ENCODE measurements around the gene TPCN1.

TPCN1 gene

GRCh38 chr12:113242026-113242418 is 20.8 kb downstream of the TPCN1 start:
- no peak for DNase-seq (ENCODE audit: low spot score)

GRCh38 chr12:113242560-113242959 is 21.3 kb downstream of the TPCN1 start:
- no peak for DNase-seq (ENCODE audit: low spot score)

GRCh38 chr12:113244047-113244460 is 22.8 kb downstream of the TPCN1 start:
- no peak for DNase-seq (ENCODE audit: low spot score)

GRCh38 chr12:113244478-113244958 is 23.3 kb downstream of the TPCN1 start:
- no peak for DNase-seq (ENCODE audit: low spot score)

GRCh38 chr12:113245695-113246477 is 24.6 kb downstream of the TPCN1 start:
- DNase-seq (ENCODE audit: low spot score): peak; percentile 81

- peak; percentile 29 for DNase-seq (ENCODE audit: low spot score)
Measured at GRCh38 chr12:113246478-113247122, 25.3 kb downstream of the TPCN1 start.

- no peak for DNase-seq (ENCODE audit: low spot score)
Measured at GRCh38 chr12:113247123-113248050, 26.1 kb downstream of the TPCN1 start.

GRCh38 chr12:113248051-113248825 is 27.0 kb downstream of the TPCN1 start:
- DNase-seq (ENCODE audit: low spot score): no peak

- DNase-seq (ENCODE audit: low spot score): no peak
Measured at GRCh38 chr12:113248842-113249435, 27.7 kb downstream of the TPCN1 start.

GRCh38 chr12:113249546-113249945 is 28.3 kb downstream of the TPCN1 start:
- DNase-seq (ENCODE audit: low spot score): no peak

- no peak for DNase-seq (ENCODE audit: low spot score)
Measured at GRCh38 chr12:113250045-113250444, 28.8 kb downstream of the TPCN1 start.

- DNase-seq (ENCODE audit: low spot score): no peak
Measured at GRCh38 chr12:113251404-113252070, 30.3 kb downstream of the TPCN1 start.

- no peak for DNase-seq (ENCODE audit: low spot score)
Measured at GRCh38 chr12:113252494-113252893, 31.2 kb downstream of the TPCN1 start.

GRCh38 chr12:113253532-113254285 is 32.4 kb downstream of the TPCN1 start:
- no peak for DNase-seq (ENCODE audit: low spot score)

- no peak for DNase-seq (ENCODE audit: low spot score)
Measured at GRCh38 chr12:113254298-113254697, 33.0 kb downstream of the TPCN1 start.

GRCh38 chr12:113257564-113257963 is 36.3 kb downstream of the TPCN1 start:
- no peak for DNase-seq (ENCODE audit: low spot score)

GRCh38 chr12:113260127-113260526 is 38.9 kb downstream of the TPCN1 start:
- DNase-seq (ENCODE audit: low spot score): no peak

GRCh38 chr12:113260636-113261300 is 39.5 kb downstream of the TPCN1 start:
- no peak for DNase-seq (ENCODE audit: low spot score)

- no peak for DNase-seq (ENCODE audit: low spot score)
Measured at GRCh38 chr12:113261847-113262470, 40.7 kb downstream of the TPCN1 start.

Data from iPS-NIHi11 (cell line).